Measurements from ENCODE around the gene CALHM5.

The CALHM5 gene

DNA sequence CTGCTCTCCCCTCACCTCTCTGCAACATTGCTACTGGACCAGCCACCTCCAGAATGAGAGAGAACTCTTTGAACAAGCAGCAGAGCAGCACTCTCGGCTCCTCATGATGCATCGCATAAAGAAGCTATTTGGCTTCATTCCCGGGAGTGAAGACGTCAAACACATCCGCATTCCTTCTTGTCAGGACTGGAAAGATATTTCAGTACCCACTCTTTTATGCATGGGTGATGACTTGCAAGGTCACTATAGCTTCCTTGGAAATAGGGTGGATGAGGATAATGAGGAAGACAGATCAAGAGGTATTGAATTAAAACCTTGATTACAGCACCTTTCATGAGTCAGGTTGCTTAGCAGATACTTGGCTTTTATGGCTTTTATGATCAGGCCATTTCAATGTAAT is 46.5 kb downstream of the CALHM5 start:
- Histone ChIP-seq H3K4me3 (IDR thresholded peaks at IDR 0.05; ENCODE audit: insufficient read depth, low read depth, low read length) (no peak overlapping the region), H3K36me3 (ENCODE audit: insufficient read depth) (no peaks in the 10 kb centered on the region), H3K4me1 (ENCODE audit: low read depth, poor library complexity, severe bottlenecking) (no peaks in the 10 kb centered on the region), H4K20me1 (ENCODE audit: insufficient read depth) (no peaks in the 10 kb centered on the region), H3K9ac (no peak overlapping the region), H3K79me2 (ENCODE audit: insufficient read depth, low read depth) (no peaks in the 10 kb centered on the region), H3K4me2 (no peak overlapping the region), H2AFZ (ENCODE audit: low read depth) (no peak overlapping the region), H3K27me3 (ENCODE audit: insufficient read depth, low read depth) (no peaks in the 10 kb centered on the region), H3K27ac (no peak overlapping the region)
- no peak for TF ChIP-seq CTCF (conservative IDR thresholded peaks at IDR 0.05; ENCODE audit: low read depth, low read length)

DNA sequence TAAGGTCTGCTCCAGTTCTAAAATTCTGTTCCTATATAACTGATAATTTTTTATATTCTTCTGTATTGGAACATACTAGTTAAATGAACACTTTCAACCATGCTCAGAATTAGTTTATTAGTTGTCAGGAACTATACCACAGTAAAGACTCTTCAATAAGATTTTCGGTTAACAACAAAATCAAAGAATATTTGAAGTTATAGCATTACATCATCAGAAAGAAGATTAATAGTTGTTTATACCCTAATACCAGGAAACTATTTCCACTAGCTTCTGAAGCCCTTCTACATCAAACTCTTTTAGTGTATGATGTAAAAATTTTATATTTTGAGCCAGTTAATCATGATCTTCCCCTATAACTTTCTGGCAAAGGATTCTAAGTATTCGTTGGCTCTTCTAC is 48.7 kb downstream of the CALHM5 start:
- Histone ChIP-seq H3K36me3 (ENCODE audit: insufficient read depth) (no peaks in the 10 kb centered on the region), H2AFZ (ENCODE audit: low read depth) (no peak overlapping the region), H3K27ac (no peak overlapping the region), H3K27me3 (ENCODE audit: insufficient read depth, low read depth) (no peaks in the 10 kb centered on the region), H3K4me3 (IDR thresholded peaks at IDR 0.05; ENCODE audit: insufficient read depth, low read depth, low read length) (no peak overlapping the region), H3K79me2 (ENCODE audit: insufficient read depth, low read depth) (no peaks in the 10 kb centered on the region), H3K4me2 (no peak overlapping the region), H4K20me1 (ENCODE audit: insufficient read depth) (no peaks in the 10 kb centered on the region), H3K4me1 (ENCODE audit: low read depth, poor library complexity, severe bottlenecking) (no peaks in the 10 kb centered on the region), H3K9ac (no peak overlapping the region)
- no peak for TF ChIP-seq CTCF (conservative IDR thresholded peaks at IDR 0.05; ENCODE audit: low read depth, low read length)

- H3K36me3 ChIP-seq (ENCODE audit: insufficient read depth), result no peaks in the 10 kb centered on the region
- H2AFZ ChIP-seq (ENCODE audit: low read depth), result no peak overlapping the region
- H3K27me3 ChIP-seq (ENCODE audit: insufficient read depth, low read depth), result no peaks in the 10 kb centered on the region
- no peak overlapping the region for H3K9ac ChIP-seq
- H3K4me1 ChIP-seq (ENCODE audit: low read depth, poor library complexity, severe bottlenecking), result no peaks in the 10 kb centered on the region
- no peaks in the 10 kb centered on the region for H4K20me1 ChIP-seq (ENCODE audit: insufficient read depth)
- no peak overlapping the region for H3K27ac ChIP-seq
- no peaks in the 10 kb centered on the region for H3K79me2 ChIP-seq (ENCODE audit: insufficient read depth, low read depth)
- peak; percentile 74 for TF ChIP-seq CTCF (conservative IDR thresholded peaks at IDR 0.05; ENCODE audit: low read depth, low read length)
- no peak overlapping the region for H3K4me3 ChIP-seq (IDR thresholded peaks at IDR 0.05; ENCODE audit: insufficient read depth, low read depth, low read length)
- H3K4me2 ChIP-seq, result no peak overlapping the region
These were observed 50.1 kb downstream of the CALHM5 start for GRCh38 chr6:116561377-116562018.

- no peaks in the 10 kb centered on the region for H3K36me3 ChIP-seq (ENCODE audit: insufficient read depth)
- H3K27me3 ChIP-seq (ENCODE audit: insufficient read depth, low read depth), result no peaks in the 10 kb centered on the region
- H3K4me3 ChIP-seq (IDR thresholded peaks at IDR 0.05; ENCODE audit: insufficient read depth, low read depth, low read length), result no peak overlapping the region
- no peaks in the 10 kb centered on the region for H3K4me1 ChIP-seq (ENCODE audit: low read depth, poor library complexity, severe bottlenecking)
- TF ChIP-seq CTCF (conservative IDR thresholded peaks at IDR 0.05; ENCODE audit: low read depth, low read length), result no peak; the same call in 1 of the 2 replicates
- H2AFZ ChIP-seq (ENCODE audit: low read depth), result no peak overlapping the region
- no peak overlapping the region for H3K9ac ChIP-seq
- no peak overlapping the region for H3K4me2 ChIP-seq
- H3K79me2 ChIP-seq (ENCODE audit: insufficient read depth, low read depth), result no peaks in the 10 kb centered on the region
- H4K20me1 ChIP-seq (ENCODE audit: insufficient read depth), result no peaks in the 10 kb centered on the region
- no peak overlapping the region for H3K27ac ChIP-seq
These were observed 50.6 kb downstream of the CALHM5 start for GRCh38 chr6:116562019-116562403.
